Stomach (tissue), 4 donors: ENCODE data around the gene CTBP1.
"Not testable (repeated sequence)": the region's sequence is repeated elsewhere in the genome, so short reads cannot be mapped to it uniquely, and the experiment has no call there.

Experiments
- POLR2A ChIP-seq, 4 donors: fragments of 450-650 bp; IDR thresholded peaks; one replicate each; pipeline ENCODE4 v1.6.1; 2016; ENCODE audit warnings: antibody characterized with exemption in 4 of 4, control low read depth in 2 of 4, mild to moderate bottlenecking in 1 of 4, moderate library complexity in 1 of 4
- TF ChIP-seq, protein P1 (sequence below), 7 experiments: fragments of 450-650 bp in 4 of 7; fragments of 200-600 bp in 3 of 7; sonication (generic) in 3 of 7; IDR thresholded peaks; one replicate each; pipeline ENCODE4 v1.5.1; 2016 to 2019; ENCODE audit warnings: antibody characterized with exemption in 7 of 7, control low read depth in 2 of 7, mild to moderate bottlenecking in 1 of 7

DNA sequence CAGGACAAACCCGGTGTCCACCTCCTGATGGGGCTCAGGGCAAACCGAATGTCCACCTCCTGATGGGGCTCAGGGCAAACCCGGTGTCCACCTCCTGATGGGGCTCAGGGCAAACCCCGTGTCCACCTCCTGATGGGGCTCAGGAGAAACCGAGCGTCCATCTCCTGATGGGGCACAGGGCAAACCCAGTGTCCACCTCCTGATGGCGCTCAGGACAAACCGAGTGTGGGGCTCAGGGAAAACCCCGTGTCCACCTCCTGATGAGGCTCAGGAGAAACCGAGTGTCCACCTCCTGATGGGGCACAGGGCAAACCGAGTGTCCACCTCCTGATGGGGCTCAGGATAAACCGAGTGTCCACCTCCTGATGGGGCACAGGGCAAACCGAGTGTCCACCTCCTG is 12.1 kb downstream of the CTBP1 start:
- not testable (repeated sequence) for TF ChIP-seq POLR2A (IDR thresholded peaks at IDR 0.05)
- TF ChIP-seq, protein P1, sequence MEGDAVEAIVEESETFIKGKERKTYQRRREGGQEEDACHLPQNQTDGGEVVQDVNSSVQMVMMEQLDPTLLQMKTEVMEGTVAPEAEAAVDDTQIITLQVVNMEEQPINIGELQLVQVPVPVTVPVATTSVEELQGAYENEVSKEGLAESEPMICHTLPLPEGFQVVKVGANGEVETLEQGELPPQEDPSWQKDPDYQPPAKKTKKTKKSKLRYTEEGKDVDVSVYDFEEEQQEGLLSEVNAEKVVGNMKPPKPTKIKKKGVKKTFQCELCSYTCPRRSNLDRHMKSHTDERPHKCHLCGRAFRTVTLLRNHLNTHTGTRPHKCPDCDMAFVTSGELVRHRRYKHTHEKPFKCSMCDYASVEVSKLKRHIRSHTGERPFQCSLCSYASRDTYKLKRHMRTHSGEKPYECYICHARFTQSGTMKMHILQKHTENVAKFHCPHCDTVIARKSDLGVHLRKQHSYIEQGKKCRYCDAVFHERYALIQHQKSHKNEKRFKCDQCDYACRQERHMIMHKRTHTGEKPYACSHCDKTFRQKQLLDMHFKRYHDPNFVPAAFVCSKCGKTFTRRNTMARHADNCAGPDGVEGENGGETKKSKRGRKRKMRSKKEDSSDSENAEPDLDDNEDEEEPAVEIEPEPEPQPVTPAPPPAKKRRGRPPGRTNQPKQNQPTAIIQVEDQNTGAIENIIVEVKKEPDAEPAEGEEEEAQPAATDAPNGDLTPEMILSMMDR (IDR thresholded peaks at IDR 0.05): not testable (repeated sequence)
